Middle frontal gyrus (tissue), 1 donor: ENCODE data around the gene VPS72.

Experiments
- DNase-seq: peaks from one replicate; pipeline ENCODE4 v3.0.0-alpha.2; 2015; ENCODE audit warnings: low spot score; ENCODE audit errors: extremely low spot score

Gene VPS72

DNA sequence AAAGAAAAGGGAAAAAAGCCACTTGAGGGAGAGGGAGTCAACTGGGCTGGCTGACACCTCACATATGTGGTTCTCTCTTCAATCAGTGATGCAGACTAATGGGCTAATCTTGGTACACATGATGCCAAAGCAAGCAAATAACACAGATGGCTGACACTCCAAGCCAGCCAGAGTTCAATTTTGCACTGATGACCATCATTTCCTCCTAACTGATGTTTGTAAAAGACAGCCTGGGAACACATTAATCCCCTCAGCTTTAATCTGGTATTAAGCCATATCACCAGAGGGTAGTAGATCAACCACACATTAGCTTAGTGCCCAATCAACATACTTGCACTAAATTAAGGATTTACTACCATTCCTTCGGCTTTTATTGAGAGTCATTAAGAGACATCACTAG is 2.8 kb downstream of the VPS72 start:
- no peak for DNase-seq

GRCh38 chr1:151184211-151184610 is 5.8 kb downstream of the VPS72 start:
- DNase-seq = no peak

- no peak for DNase-seq
Measured at GRCh38 chr1:151176514-151177045, 13.4 kb downstream of the VPS72 start.

DNA sequence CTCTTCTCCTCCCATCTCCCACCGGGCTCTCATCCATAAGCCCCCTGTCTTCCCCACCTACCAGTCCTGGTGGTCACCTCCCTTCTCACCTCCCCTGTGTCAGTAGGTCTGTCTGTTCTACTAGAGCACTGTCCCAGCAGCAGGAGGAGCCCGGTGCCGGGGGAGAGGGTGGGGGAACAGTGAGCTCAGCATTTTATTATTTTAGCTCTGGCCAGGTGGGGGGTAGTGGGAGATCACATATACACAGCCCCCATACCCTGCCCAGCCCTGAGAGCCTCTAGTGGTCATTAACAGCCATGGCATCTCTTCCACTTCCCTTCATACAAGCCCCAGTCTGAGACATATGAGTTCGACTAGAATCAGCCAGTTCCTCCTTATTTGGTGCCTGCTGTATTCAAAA is 14.1 kb downstream of the VPS72 start, which contains the start of gene TMOD4:
Gene TMOD4 (minus strand): TSS at position 119 of the 400 bp plus-strand sequence. CDS start 1,106 bp downstream, outside the sequence.
- no peak for DNase-seq

GRCh38 chr1:151175041-151175741 is 14.8 kb downstream of the VPS72 start:
- DNase-seq = peak; percentile 33

GRCh38 chr1:151171190-151171589 is 18.8 kb downstream of the VPS72 start:
- no peak for DNase-seq

- no peak for DNase-seq
Measured at GRCh38 chr1:151167116-151167515, 22.9 kb downstream of the VPS72 start.

GRCh38 chr1:151166505-151166956 is 23.5 kb downstream of the VPS72 start:
- no peak for DNase-seq

DNA sequence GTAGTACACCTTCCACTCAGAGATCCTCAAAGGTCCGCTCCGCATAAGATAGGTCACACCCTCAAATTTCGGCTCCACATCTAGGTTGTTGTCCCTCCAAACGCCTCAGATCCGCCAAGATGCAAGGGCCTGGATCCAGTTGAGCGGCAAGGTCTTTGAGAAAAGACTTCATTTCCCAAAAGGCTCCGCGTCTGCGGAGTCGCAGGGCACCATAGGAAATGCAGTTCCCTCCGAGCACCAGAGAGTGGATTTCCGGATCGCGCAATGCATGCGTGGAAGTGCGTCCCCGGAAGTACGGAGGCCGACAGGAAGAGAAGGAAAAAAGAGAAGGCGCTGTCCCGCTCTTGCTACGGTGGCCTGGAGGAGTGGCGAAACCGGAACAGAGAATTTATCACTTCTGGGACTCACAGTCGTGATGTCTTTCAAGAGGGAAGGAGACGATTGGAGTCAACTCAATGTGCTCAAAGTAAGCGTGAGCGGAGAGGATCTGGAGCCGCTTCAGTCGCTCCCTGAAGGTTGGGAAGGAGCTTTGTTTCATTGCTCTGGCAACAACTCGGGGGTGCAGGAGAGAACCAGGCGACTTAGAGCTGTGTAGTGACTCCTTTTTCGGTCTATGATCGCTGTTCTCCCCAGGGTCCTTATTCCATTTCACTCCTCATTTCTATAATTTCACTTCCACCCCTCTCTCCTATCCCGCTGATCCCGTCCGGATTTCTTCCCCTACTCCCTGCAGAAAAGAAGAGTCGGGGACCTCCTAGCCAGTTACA is 24.1 kb downstream of the VPS72 start, which contains the start of the genes LYSMD1 and SCNM1:
Gene LYSMD1 (minus strand): TSS at position 165 of the 767 bp plus-strand sequence. CDS start 644 bp downstream, outside the sequence.
Gene SCNM1 (plus strand): TSS at position 407 of the 767 bp plus-strand sequence. CDS start 9 bp downstream, at position 416.
- peak; percentile 98 for DNase-seq

DNA sequence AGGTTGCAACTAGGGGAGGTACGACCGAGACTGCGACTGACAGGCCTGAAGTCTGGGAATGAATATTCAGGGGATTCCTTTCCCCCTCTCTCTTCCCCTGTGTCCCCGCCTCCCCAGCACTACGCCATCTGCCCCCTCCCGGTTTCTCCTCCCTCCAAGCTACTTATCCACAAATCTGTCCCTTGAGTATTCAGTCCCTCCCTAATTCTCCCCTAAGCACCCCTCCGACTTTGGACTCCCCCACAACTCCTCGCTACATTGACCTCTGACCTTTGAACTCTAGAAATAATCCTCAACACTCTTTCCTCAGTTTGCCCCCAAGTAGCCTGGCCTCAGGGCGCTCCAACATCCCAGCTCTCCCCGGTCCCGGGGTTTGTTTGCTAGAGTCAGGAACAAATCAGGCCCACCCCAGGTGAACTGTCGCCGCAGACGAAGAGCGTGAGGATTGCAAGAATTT is 24.7 kb downstream of the VPS72 start:
- DNase-seq = no peak

GRCh38 chr1:151164732-151165280 is 25.2 kb downstream of the VPS72 start:
- DNase-seq = no peak

GRCh38 chr1:151159373-151159772 is 30.6 kb downstream of the VPS72 start:
- DNase-seq = no peak

- DNase-seq = no peak
Measured at GRCh38 chr1:151158751-151159251, 31.2 kb downstream of the VPS72 start.

DNA sequence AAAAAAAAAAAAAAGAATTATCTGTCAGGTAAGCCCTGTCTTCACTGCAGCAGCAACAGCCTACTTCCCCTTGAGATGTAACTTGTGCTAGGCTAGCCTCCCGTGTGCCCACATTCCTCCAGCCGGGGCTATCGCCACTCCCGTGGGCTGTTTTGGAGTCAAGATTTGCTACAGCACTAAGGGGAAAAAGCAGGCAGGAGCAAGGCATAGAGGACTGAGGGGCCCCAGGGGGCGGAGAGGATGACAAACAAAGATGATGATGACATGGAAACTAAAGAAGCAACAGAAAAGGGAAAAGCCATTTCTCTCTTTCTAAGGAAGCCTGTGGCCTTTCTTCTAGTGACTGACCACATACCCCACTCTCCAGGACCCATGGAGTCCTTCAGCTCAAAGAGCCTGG is 31.7 kb downstream of the VPS72 start:
- no peak for DNase-seq

DNA sequence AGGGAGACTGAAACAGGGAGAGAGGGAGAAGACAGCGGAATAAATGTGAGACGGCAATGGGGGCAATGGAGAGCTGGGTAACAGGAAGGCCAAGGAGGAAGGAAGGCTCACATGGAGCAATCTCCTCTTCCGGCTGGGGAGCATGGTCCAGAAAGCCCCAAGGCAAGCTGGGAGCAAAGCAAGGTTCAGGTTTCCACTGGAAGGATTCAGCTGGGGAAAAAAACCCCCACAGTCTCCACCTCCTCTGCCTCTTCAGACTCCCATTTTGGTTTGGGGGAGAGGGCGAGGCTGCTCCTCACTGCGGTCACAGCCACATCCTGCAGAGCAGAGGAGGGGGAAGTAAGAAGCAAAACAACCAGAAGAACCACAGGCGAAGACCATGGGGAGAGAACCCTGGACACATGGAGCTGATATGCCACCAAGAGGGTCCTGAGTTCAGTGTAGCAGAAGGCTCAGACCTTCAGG is 32.9 kb downstream of the VPS72 start:
- no peak for DNase-seq

DNA sequence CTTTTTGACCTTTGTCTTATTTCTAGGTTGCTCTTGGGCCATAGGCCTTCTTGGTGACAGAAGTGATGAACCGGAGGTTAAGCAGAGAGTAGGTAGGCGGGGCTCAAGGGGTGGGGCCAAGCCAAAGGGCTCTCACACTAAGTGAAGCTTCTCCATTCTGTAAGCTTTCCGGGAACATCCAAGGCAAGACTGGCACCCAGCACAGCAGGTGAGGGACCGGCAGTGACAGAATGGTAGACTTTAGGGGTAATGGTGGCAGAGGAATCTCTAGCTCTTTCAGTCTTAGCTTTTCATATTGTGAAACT is 33.5 kb downstream of the VPS72 start, which contains the start of gene TNFAIP8L2:
Gene TNFAIP8L2 (plus strand): TSS at position 135 of the 305 bp plus-strand sequence. CDS start 2,049 bp downstream, outside the sequence.
- DNase-seq = no peak

DNA sequence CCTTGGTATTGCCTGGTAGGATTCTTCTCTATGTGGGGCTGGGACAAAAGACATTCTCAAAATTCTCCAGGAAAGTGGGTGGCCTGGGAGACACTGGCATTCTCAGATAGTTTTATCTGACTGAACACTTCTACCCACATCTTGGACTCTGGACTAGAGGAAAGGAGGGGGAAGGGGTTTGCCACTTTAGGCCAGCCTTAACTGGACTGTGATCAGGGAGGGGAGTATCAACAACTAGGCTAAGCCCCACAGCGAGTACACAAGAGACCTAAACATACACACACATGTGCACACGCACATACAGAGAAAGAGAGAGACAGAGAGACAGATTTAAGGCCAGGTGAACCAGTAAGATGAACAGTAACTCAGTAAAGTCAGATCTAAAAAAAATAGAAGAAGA is 42.3 kb downstream of the VPS72 start:
- no peak for DNase-seq

GRCh38 chr1:151147132-151147503 is 42.9 kb downstream of the VPS72 start:
- DNase-seq = no peak

DNA sequence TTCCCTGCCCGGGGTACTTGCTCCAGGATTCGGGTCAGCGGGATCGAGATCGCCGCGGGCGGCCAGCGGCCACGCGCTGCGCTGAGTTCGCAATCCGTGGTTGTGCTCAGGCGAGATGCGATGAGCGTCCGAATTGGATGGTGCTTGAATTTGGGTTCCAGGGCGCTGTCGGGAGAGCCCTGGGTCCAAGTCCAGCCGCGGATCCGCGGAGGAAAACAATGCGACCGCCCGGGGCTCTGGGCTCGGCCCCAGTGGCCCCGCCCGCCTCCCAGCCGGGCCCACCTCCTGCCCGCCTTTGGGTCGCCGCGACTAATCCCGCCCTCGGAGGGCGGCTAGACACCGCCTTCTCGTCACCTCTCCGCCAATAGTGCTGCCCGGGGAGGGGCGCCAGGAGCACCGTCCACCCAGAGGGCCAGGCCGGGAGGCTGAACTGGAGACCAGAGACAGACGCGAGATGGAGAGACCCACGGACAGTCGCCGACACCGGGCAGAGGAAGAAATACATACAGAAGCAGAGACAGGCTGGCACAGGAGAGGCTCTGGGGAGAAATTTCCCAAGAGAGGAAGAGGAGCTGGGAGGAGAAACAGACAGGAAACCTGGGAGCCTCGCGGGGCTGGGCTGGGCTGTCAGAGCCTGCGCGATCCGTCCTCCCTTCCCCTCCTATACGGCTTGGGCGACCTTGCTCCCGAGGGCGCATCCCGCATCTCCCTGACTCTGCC is 43.4 kb downstream of the VPS72 start, which contains the start of gene SEMA6C:
Gene SEMA6C (minus strand): TSS at position 220 of the 720 bp plus-strand sequence. CDS start 4,010 bp downstream, outside the sequence.
- DNase-seq = peak; percentile 89

DNA sequence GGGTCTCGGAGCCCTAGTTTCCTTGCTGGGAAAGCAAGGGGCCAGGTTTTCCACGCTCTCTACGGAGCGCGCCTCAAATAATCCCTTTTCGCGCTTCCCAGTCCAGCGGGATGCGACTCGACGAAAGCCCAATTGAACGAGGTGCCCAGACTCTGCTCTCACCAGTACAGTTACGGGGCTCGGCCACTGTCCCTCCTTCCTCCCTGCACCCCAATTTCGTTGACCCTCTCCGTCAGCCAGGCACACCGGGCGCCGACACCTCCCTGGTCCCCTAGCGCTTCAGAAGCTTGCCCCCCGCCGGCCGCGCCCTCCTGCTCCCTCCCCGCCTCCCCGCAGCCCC is 44.0 kb downstream of the VPS72 start:
- DNase-seq = no peak
